ENCODE data around the gene MPZL2.

- no peak for TF ChIP-seq JUN (IDR thresholded peaks at IDR 0.05; ENCODE audit: low read depth, low read length)
- TF ChIP-seq ATF3 (IDR thresholded peaks at IDR 0.05; ENCODE audit: insufficient read depth, low read depth, low read length) = no peak
- TF ChIP-seq TEAD4 (IDR thresholded peaks at IDR 0.05; ENCODE audit: low read depth, low read length) = no peak
- TF ChIP-seq USF2 (IDR thresholded peaks at IDR 0.05; ENCODE audit: low read length) = no peak
- no peak for TF ChIP-seq SUZ12 (IDR thresholded peaks at IDR 0.05; ENCODE audit: low read length)
- no peak for TF ChIP-seq CEBPB (IDR thresholded peaks at IDR 0.05; ENCODE audit: low read depth, low read length)
- TF ChIP-seq CTCF (IDR thresholded peaks at IDR 0.05; ENCODE audit: control extremely low read depth in 1 of 3, insufficient read depth in 1 of 3, low read depth in 1 of 3, low read length in 3 of 3) = no peak
These were observed 17.2 kb upstream of the MPZL2 start for GRCh38 chr11:118281284-118281683.

Measured in H1 (cell line).